ENCODE measurements around the gene STK11.

DNA sequence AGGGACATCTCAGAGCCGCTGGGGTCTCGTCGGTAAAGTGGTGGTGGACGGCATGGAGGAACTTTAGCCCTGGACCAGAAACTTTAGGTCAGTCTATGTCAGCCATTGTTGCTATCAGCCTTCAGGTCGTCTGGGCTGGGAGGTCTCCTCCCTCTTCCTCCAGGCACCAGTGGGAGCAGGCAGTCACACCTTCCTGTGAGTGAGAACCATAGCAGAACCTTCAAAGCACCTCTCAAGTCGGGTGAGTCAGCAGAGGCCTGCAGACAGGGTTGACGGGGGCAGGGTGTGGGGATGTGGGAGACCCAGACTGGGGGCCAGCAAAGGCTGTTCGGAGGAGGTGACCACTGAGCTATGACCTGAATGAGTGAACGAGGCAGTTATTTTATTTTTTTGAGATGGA lies 16.2 kb upstream of the STK11 start:
- TF ChIP-seq ZBTB7A (IDR thresholded peaks at IDR 0.05; ENCODE audit: low read depth) (no peak), YY1 (IDR thresholded peaks at IDR 0.05; ENCODE audit: low read depth) (no peak), EP300 (IDR thresholded peaks at IDR 0.05; ENCODE audit: borderline replicate concordance) (no peak), CREB1 (IDR thresholded peaks at IDR 0.05; ENCODE audit: low read depth) (no peak), TAF1 (IDR thresholded peaks at IDR 0.05; ENCODE audit: low read depth) (no peak), EGR1 (IDR thresholded peaks at IDR 0.05) (no peak), FOXM1 (IDR thresholded peaks at IDR 0.05; ENCODE audit: borderline replicate concordance, low read depth) (no peak), TCF12 (IDR thresholded peaks at IDR 0.05; ENCODE audit: low read depth) (no peak)
- TF ChIP-seq, protein P1, sequence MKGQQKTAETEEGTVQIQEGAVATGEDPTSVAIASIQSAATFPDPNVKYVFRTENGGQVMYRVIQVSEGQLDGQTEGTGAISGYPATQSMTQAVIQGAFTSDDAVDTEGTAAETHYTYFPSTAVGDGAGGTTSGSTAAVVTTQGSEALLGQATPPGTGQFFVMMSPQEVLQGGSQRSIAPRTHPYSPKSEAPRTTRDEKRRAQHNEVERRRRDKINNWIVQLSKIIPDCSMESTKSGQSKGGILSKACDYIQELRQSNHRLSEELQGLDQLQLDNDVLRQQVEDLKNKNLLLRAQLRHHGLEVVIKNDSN (IDR thresholded peaks at IDR 0.05) = no peak
- TF ChIP-seq, protein P2, sequence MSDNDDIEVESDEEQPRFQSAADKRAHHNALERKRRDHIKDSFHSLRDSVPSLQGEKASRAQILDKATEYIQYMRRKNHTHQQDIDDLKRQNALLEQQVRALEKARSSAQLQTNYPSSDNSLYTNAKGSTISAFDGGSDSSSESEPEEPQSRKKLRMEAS (IDR thresholded peaks at IDR 0.05) = no peak
- TF ChIP-seq, protein P3, sequence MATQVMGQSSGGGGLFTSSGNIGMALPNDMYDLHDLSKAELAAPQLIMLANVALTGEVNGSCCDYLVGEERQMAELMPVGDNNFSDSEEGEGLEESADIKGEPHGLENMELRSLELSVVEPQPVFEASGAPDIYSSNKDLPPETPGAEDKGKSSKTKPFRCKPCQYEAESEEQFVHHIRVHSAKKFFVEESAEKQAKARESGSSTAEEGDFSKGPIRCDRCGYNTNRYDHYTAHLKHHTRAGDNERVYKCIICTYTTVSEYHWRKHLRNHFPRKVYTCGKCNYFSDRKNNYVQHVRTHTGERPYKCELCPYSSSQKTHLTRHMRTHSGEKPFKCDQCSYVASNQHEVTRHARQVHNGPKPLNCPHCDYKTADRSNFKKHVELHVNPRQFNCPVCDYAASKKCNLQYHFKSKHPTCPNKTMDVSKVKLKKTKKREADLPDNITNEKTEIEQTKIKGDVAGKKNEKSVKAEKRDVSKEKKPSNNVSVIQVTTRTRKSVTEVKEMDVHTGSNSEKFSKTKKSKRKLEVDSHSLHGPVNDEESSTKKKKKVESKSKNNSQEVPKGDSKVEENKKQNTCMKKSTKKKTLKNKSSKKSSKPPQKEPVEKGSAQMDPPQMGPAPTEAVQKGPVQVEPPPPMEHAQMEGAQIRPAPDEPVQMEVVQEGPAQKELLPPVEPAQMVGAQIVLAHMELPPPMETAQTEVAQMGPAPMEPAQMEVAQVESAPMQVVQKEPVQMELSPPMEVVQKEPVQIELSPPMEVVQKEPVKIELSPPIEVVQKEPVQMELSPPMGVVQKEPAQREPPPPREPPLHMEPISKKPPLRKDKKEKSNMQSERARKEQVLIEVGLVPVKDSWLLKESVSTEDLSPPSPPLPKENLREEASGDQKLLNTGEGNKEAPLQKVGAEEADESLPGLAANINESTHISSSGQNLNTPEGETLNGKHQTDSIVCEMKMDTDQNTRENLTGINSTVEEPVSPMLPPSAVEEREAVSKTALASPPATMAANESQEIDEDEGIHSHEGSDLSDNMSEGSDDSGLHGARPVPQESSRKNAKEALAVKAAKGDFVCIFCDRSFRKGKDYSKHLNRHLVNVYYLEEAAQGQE (IDR thresholded peaks at IDR 0.05; ENCODE audit: low read depth) = no peak

All from Ishikawa (cell line).